Astrocyte (in vitro differentiated cells and primary cell): ENCODE data around the gene PRDM15. TPM values are rescaled to one million over a fixed set of nuclear protein-coding genes. Genes with fewer than 3 reads are reported as not detected.

Experiments used
- DNase-seq: peaks from one replicate; pipeline ENCODE4 v3.0.0-alpha.2; 2010; ENCODE audit warnings: low read depth
- FAIRE-seq: peaks from 2 replicates; lab custom pipeline; 2011; peaks lifted over from hg19 to GRCh38; lab: Jason Lieb, UNC
- H2AFZ ChIP-seq: 2 replicates; pipeline ENCODE4 v1.6.0; 2012; ENCODE audit warnings: low read depth, low read length, inconsistent platforms
- H3K27ac ChIP-seq: 2 replicates; pipeline ENCODE4 v1.5.1; 2011; ENCODE audit warnings: low read depth, low read length, inconsistent platforms
- H3K27me3 ChIP-seq: 2 replicates; pipeline ENCODE4 v1.6.0; 2011; ENCODE audit warnings: low read length, inconsistent platforms; ENCODE audit not compliant: insufficient read depth
- H3K36me3 ChIP-seq: 2 replicates; pipeline ENCODE4 v1.5.1; 2011; ENCODE audit warnings: low read length, inconsistent platforms; ENCODE audit not compliant: insufficient read depth
- H3K4me1 ChIP-seq: 2 replicates; pipeline ENCODE4 v1.5.1; 2011; ENCODE audit warnings: low read length, inconsistent platforms; ENCODE audit not compliant: insufficient read depth
- H3K4me2 ChIP-seq: 2 replicates; pipeline ENCODE4 v1.6.0; 2012; ENCODE audit warnings: low read length, inconsistent platforms
- H3K4me3 ChIP-seq: 2 replicates; pipeline ENCODE4 v1.5.1; 2011; ENCODE audit warnings: low read depth, mild to moderate bottlenecking, low read length, inconsistent platforms; ENCODE audit not compliant: insufficient read depth
- H3K79me2 ChIP-seq: 2 replicates; pipeline ENCODE4 v1.6.0; 2012; ENCODE audit warnings: mild to moderate bottlenecking, low read length, inconsistent platforms; ENCODE audit not compliant: insufficient read depth
- H3K9ac ChIP-seq: 2 replicates; pipeline ENCODE4 v1.6.0; 2012; ENCODE audit warnings: mild to moderate bottlenecking, low read length, inconsistent platforms
- H3K9me3 ChIP-seq: 2 replicates; pipeline ENCODE4 v1.5.1; 2012; ENCODE audit warnings: low read depth, mild to moderate bottlenecking, low read length, inconsistent platforms; ENCODE audit not compliant: insufficient read depth
- H4K20me1 ChIP-seq: 2 replicates; pipeline ENCODE4 v1.6.0; 2012; ENCODE audit warnings: low read length, inconsistent platforms; ENCODE audit not compliant: insufficient read depth
- H3K27ac Mint-ChIP-seq: one replicate; pipeline ENCODE4 v1.8.0; 2021; ENCODE audit warnings: mild to moderate bottlenecking, mixed read lengths; ENCODE audit not compliant: unreplicated experiment
- H3K27me3 Mint-ChIP-seq: one replicate; pipeline ENCODE4 v1.8.0; 2021; ENCODE audit warnings: low read depth, mixed read lengths; ENCODE audit not compliant: unreplicated experiment
- H3K36me3 Mint-ChIP-seq: one replicate; pipeline ENCODE4 v1.8.0; 2021; ENCODE audit warnings: low read depth, mixed read lengths; ENCODE audit not compliant: unreplicated experiment
- H3K4me1 Mint-ChIP-seq: one replicate; pipeline ENCODE4 v1.8.0; 2021; ENCODE audit warnings: low read depth, mixed read lengths; ENCODE audit not compliant: unreplicated experiment
- H3K4me3 Mint-ChIP-seq: one replicate; pipeline ENCODE4 v1.8.0; 2021; ENCODE audit warnings: mild to moderate bottlenecking, moderate library complexity, mixed read lengths; ENCODE audit not compliant: unreplicated experiment
- H3K9me3 Mint-ChIP-seq: one replicate; pipeline ENCODE4 v1.8.0; 2021; ENCODE audit warnings: mild to moderate bottlenecking, mixed read lengths; ENCODE audit not compliant: unreplicated experiment
- EZH2 ChIP-seq: IDR thresholded peaks from 2 replicates; pipeline ENCODE4 v1.6.1; 2012; ENCODE audit warnings: mild to moderate bottlenecking, low read length, inconsistent platforms; ENCODE audit not compliant: insufficient read depth
- total RNA-seq: library from RNA; stranded (reverse); gene quantifications from 2 replicates; pipeline ENCODE4 v1.2.1, GENCODE V29; 2021
- TF ChIP-seq, protein P1 (sequence below): IDR thresholded peaks from 2 replicates; pipeline ENCODE4 v1.5.1; 2011; ENCODE audit warnings: low read depth, mild to moderate bottlenecking, inconsistent platforms, low read length, moderate library complexity; ENCODE audit not compliant: insufficient read depth

PRDM15 gene
- total RNA-seq, 1 donor from 2014 or later, result 6.8 TPM

GRCh38 chr21:41854426-41854995 lies 24.6 kb downstream of the PRDM15 start:
- Mint-ChIP-seq H3K4me3 (no peak overlapping the region), H3K4me1 (no peaks in the 10 kb centered on the region), H3K27ac (no peak overlapping the region), H3K36me3 (peaks cover 21% of the 10 kb centered on the region), H3K27me3 (no peaks in the 10 kb centered on the region), H3K9me3 (no peaks in the 10 kb centered on the region)
- Histone ChIP-seq H3K4me1 (no peaks in the 10 kb centered on the region), H3K79me2 (no peaks in the 10 kb centered on the region), H3K9me3 (no peaks in the 10 kb centered on the region), H3K36me3 (peaks cover 9% of the 10 kb centered on the region), H3K27me3 (no peaks in the 10 kb centered on the region), H3K9ac (no peak overlapping the region), H3K27ac (no peak overlapping the region), H4K20me1 (no peaks in the 10 kb centered on the region), H3K4me3 (no peak overlapping the region), H3K4me2 (no peak overlapping the region), H2AFZ (no peak overlapping the region)
- TF ChIP-seq, protein P1, sequence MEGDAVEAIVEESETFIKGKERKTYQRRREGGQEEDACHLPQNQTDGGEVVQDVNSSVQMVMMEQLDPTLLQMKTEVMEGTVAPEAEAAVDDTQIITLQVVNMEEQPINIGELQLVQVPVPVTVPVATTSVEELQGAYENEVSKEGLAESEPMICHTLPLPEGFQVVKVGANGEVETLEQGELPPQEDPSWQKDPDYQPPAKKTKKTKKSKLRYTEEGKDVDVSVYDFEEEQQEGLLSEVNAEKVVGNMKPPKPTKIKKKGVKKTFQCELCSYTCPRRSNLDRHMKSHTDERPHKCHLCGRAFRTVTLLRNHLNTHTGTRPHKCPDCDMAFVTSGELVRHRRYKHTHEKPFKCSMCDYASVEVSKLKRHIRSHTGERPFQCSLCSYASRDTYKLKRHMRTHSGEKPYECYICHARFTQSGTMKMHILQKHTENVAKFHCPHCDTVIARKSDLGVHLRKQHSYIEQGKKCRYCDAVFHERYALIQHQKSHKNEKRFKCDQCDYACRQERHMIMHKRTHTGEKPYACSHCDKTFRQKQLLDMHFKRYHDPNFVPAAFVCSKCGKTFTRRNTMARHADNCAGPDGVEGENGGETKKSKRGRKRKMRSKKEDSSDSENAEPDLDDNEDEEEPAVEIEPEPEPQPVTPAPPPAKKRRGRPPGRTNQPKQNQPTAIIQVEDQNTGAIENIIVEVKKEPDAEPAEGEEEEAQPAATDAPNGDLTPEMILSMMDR, result no peak
- TF ChIP-seq EZH2, result no peak
- FAIRE-seq, result no peak
- no peak for DNase-seq

GRCh38 chr21:41852929-41853320 lies 26.2 kb downstream of the PRDM15 start:
- Mint-ChIP-seq H3K36me3 (peaks cover 23% of the 10 kb centered on the region), H3K4me3 (no peak overlapping the region), H3K9me3 (no peaks in the 10 kb centered on the region), H3K27me3 (no peaks in the 10 kb centered on the region), H3K4me1 (peaks cover 2% of the 10 kb centered on the region), H3K27ac (no peak overlapping the region)
- DNase-seq, result no peak
- peaks cover 9% of the 10 kb centered on the region for H3K36me3 ChIP-seq
- H3K27me3 ChIP-seq, result no peaks in the 10 kb centered on the region
- H3K79me2 ChIP-seq, result no peaks in the 10 kb centered on the region
- H2AFZ ChIP-seq, result no peak overlapping the region
- no peak overlapping the region for H3K9ac ChIP-seq
- no peak overlapping the region for H3K27ac ChIP-seq
- no peaks in the 10 kb centered on the region for H3K4me1 ChIP-seq
- H3K4me2 ChIP-seq, result no peak overlapping the region
- FAIRE-seq, result no peak
- TF ChIP-seq, protein P1, result no peak
- no peak for TF ChIP-seq EZH2
- no peaks in the 10 kb centered on the region for H4K20me1 ChIP-seq
- H3K9me3 ChIP-seq, result no peaks in the 10 kb centered on the region
- no peak overlapping the region for H3K4me3 ChIP-seq

- DNase-seq, result no peak
- FAIRE-seq, result no peak
- no peak overlapping the region for H3K4me3 Mint-ChIP-seq
These were observed 26.8 kb downstream of the PRDM15 start for GRCh38 chr21:41852151-41852928.

More at GRCh38 chr21:41852151-41852928, 26.8 kb downstream of the PRDM15 start:
- Mint-ChIP-seq H3K9me3 (no peaks in the 10 kb centered on the region), H3K36me3 (peaks cover 20% of the 10 kb centered on the region), H3K27ac (no peak overlapping the region), H3K4me1 (peaks cover 2% of the 10 kb centered on the region), H3K27me3 (no peaks in the 10 kb centered on the region)
- no peak overlapping the region for H3K4me3 ChIP-seq
- H3K9me3 ChIP-seq, result no peaks in the 10 kb centered on the region
- no peak overlapping the region for H3K9ac ChIP-seq
- H3K27me3 ChIP-seq, result no peaks in the 10 kb centered on the region
- H3K27ac ChIP-seq, result no peak overlapping the region
- no peaks in the 10 kb centered on the region for H3K4me1 ChIP-seq
- no peaks in the 10 kb centered on the region for H4K20me1 ChIP-seq
- peaks cover 9% of the 10 kb centered on the region for H3K36me3 ChIP-seq
- TF ChIP-seq, protein P1, result no peak
- no peak for TF ChIP-seq EZH2
- no peak overlapping the region for H2AFZ ChIP-seq
- no peak overlapping the region for H3K4me2 ChIP-seq
- no peaks in the 10 kb centered on the region for H3K79me2 ChIP-seq
